GM19438 (cell line): ENCODE data around the gene LRRTM4.

Source experiments
- ATAC-seq: cut with Tn5 transposase; IDR thresholded peaks from one replicate; pipeline ENCODE4 v1.9.1; 2021; ENCODE audit warnings: low read depth; ENCODE audit not compliant: unreplicated experiment

The LRRTM4 gene

DNA sequence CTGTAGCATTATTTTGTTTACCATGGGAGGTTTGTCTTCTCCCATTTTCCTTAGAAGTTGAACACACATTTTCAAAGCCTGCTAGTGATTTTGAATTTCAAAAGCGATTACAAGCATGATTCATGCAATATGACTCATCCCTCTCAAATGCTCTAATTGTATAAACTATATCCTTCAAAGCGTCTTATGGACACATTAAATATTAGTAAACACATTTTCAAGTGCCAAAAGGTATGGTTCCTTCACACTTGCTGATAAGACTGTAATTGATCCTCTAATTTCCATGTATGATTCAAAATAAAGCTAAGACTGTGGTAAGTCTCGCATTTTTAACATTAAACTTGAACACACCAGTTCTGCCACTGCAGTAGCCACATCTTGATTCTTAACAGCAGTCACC lies 512.9 kb downstream of the LRRTM4 start:
- no peak for ATAC-seq

DNA sequence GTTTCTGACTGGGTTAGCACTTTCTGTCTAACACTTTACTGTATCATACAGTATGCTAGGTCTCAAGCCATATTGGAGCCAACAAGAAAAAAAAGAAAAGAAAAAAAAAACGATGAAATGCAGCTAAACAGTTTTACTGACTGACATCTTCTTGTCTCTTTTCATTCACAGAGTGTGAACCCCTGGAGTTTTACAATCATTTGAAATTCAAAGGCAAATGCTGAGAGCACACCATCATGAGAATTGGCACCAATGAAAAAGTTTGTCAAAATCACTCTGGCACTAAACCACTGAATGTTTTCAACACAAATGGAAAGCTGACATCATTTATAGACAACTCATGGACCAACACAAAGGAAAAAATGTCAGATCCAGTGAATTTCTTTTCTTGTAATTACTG lies 513.3 kb downstream of the LRRTM4 start:
- no peak for ATAC-seq

DNA sequence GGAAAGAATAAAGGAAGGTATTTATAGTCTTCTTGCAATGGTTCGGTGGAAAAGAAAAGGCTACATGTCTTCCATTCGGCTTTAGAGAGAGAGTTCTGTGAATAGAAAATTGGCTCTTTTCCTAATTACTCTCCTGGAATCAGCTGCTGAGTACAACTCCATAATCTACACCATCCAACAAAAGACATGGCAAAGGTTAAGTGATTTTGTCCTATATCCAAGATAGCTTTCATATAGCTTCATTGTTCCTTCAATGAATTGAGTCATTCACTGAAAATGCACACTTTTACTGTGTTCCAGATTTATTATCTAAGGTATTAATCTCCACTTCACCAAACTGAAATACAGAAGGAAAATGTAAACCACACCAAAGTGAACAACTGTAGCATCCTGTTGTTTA lies 514.5 kb downstream of the LRRTM4 start:
- ATAC-seq: no peak

DNA sequence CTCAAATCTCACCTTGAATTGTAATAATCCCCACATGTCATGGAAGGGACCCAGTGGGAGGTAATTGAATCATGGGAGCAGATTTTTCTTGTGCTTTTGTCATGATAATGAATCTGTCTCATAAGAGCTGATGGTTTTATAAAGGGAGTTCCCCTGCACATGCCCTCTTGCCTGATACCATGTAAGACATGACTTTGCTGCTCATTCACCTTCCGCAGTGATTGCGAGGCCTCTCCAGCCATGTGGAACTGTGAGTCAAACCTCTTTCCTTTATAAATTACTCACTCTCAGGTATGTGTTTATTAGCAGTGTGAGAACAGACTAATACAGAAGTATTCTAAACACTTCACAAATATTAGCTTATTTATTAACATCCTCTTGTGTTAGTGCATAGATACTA lies 516.7 kb downstream of the LRRTM4 start:
- ATAC-seq: no peak

DNA sequence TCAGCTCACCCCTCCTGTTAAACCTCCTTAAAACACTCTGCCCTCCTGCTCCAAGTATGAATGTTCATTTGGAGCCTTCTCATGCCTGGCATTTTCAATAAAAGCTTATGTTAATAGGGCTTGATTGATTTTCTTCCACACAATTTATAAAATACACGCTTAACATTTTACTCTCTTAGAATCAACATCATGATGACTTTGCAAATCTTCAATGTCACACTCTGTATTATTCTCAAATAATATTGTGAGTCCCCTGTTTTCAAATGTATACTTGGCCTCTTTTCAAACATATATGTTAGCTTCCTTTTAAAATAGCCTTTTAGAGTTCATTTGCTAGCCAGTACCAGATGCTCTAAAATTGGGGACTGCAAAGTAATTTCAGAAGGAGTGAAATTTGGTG lies 520.3 kb downstream of the LRRTM4 start:
- no peak for ATAC-seq

DNA sequence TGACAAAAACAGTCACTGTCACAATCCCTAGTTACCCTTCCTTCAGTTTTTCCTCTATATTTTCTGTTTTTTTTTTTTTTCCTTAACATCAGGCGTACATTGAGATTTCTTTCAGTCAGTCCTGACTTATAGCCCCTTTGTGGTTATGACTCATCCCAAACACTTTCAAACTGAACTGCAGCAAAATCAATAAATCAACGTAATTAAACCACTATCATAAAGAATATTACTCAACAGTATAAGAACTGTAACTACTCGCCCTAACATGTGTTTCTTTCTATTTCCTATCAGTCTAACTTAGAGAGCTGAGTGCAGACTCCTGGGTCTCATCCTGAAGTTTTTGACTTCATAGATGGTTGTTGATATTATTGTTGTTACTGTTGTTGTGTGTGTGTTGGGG lies 523.5 kb downstream of the LRRTM4 start:
- ATAC-seq: no peak

DNA sequence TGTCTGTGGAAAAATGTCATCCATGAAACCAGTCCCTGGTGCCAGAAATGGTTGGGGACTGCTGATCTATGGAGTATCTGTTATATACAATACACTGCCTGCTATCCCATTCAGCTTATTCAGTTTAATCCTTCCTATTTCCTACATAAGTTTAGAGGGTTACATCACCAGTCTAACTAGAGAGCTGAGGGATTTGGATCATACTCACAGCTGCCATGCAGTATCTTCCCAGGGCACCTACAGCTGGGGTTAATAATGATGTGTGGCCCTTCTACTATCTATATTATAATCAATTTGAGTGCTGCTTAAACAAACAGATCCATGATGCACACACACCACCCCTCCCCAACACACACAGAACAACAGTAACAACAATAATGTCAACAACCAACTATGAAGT lies 524.0 kb downstream of the LRRTM4 start:
- ATAC-seq: no peak

DNA sequence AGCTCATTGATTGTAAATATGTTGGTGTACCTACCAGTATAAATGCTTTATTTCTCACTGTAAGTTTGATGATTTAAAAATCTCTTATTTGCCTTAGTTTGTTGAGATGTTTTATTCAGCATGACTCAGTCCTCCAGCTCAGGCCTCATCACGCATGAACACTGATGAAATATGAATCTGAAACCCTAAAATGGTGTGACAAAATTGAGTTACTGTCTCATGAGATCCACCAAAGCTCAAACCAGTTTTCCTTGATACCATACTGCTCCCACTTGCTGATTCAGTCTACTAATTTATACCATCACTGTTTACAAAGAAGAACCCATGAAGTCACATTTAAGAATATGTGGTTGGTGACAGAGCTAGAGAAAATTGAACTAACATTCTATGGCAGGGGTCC lies 524.9 kb downstream of the LRRTM4 start:
- ATAC-seq: no peak

DNA sequence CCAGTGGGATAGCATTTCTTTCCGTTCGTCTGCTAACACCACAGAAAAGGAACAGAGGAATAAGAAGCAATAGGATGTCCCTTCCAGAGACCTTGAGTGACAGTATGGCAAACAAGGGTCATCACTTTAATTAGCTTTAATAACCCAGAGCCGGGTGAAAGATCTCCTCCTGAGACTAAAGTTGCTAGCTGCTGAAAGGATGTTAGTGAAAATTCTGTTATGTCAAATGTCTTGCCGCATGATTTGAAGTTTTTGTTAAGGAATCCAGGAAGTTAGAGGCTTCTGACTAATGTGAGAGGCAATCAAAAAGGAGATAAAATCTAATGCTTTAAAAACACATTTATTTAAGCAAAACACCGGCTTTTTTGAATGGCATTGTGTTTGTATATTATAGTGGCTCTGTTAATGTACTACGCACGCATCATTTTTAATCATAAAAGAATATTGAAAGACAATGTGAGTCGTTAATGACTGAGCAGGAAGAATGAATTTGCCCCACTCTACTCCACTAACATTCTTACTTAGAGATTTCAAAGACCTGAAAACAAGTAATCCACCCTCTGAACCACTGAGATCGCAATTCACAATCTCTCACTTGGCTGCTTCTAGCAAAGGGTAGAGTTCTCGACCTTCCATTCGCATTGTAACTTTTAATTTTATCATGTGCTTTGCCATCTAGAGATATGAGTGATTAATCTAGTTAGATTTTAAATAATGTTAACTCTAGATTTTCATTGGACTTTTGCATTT lies 536.6 kb downstream of the LRRTM4 start:
- no peak for ATAC-seq

DNA sequence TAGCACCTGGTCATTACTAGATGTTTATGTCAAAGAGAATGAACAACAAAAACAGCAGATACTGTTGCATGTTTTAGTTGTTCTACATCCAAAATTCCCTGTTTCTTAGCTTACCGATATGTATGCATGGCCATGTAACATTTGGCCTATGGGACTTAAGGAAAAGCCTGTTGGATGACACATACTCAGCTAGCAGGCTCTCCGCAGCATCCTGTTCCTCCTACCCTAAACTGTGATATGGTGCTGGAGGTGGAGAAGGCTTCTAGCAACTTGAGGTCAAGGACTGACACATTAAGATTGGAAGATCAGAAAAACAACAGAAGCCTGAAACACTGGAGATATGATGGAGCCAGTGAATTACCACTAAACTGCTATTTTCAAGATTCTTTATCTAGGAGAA lies 537.8 kb downstream of the LRRTM4 start:
- ATAC-seq: no peak

DNA sequence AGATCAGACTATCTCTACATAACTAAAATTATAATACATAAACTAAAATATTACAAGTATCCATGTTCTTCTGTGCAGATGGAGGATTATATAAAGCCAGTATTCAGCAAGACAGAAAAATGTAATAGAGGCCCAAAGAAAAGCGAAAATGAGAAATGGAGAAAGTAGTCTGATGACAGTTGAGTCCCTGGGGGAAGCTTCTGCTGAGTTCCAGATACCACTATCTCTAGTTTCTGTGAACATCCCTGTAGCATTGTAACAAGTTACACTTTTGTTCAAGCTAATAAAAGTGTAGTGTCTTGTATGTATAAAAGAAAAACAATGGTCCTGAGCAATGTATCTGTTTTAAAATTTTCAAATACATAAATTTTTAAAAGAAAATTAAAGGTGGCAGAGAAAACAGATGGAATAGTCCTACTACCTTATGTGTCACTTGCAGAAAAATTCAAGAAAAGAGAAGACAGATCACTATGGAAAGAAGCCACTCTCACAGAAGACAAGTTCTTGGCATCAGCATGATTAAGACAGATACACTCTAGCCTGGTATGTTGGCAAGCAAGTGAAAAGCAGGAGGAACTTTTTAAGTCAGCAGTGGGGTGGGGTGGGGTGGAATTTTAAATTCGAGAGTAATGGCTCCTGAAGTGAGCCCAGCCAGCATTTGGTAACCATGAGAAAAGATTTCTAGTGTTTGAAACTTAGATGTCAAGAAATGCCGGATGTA lies 541.9 kb downstream of the LRRTM4 start:
- no peak for ATAC-seq

DNA sequence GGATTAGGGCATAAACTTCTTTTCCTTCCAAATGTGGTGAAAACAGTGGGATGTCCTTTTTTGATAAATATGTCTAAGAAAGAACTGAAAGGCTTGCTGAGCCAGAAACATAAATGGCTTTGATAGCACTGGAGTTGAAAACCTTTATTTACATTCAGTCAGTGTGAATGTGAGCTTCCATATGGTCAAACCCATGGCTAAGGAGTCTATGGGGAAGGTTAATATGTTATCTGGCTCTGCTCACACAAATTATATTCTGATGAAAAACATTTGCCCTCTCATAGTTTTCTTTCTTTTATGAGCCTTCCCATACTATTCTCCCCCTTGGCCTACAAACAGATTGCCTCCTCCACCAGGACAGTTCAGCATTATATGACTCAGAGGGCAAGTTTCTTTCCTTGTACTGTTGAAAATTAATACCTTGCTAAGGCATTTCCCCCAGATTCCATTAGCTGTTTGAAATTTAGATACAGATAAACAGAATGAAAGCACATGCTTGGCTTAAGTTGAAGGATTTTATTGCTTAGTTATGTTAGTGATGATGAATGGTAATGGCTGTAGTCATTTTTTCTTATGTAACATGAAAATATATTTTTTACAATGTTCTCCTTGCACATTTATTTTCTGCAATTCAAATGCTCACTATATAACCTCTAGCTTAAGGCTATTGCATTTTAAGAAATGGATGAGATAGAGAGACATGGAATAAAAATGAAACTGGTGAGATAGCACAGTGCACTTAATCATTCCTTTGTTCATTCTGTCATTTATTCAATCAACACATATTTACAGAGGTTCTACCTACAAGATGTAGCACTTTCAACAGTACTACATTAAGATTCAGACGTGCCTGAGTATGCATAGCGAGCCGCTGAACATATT lies 544.1 kb downstream of the LRRTM4 start:
- ATAC-seq: no peak

DNA sequence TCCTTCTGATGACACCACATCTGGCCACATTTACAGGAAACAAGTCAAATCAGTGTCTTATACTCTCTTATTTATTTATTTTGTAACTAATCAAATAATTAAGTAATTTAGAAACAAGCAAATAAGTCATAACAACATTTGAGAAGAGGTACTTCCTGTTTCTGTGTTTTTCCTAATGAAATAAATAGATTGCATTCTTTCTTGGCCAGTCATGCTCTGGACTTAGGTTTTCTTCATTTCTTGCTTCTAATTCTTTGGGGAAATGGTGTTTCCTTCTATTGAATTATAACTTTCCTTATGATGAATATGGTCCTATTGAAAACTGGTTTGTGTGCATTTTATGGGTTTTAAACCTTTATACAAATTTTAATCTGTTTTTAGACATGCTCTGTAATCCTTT lies 546.4 kb downstream of the LRRTM4 start:
- no peak for ATAC-seq

DNA sequence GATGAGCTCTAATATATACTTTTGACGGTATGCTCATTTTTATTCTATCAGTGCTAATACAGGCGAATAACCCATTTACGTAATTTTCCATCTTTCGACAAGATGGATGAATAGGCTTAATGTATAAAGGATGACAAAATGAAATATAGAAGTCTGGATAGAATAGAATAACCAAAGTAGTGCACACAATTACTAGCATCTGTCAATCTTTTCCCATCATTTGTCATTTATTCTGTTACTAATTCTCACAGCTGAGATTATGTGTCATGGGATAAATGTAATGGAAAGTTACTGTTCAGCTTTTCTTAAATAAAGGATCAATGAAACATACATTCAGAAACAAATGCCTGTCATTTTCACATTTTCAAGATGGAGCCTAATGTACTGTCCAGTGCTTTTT lies 548.6 kb downstream of the LRRTM4 start:
- ATAC-seq: no peak

DNA sequence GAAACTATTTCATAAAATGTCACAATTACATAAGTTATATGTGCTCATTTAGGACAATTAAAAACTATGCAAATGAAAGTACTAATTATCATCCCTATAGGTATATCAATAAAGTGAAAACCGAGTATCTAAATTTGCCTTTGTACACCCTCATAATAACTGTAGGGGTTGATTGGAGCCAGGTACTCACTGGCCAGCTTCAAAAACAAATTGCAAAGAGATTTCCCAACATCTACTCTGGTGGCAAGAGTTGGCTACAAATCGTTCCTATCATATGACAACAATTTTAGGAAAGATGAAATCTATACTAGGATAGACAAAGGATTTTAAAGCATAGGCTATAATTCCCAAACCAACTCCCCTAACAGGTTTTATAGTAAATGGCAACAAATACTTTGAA lies 556.4 kb downstream of the LRRTM4 start:
- ATAC-seq: no peak

DNA sequence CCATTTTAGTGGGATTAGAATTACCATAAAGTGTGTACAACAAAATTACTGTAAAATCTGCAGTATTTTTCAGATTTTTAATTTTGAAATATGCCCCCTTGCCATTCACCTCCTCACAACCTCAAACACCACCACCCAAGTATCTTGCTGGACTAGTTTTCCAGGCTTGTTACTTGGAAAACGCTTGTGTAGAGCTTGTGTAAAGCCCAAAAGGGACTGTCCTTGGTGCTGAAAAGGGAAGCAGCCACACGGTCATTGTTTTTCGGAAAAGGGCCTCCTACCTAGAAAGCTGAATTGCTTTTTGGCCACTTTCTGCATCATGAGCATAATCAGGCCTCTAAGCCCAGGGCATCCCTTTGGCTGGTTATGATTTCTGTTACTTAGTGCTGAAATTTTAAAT lies 563.4 kb downstream of the LRRTM4 start:
- no peak for ATAC-seq

DNA sequence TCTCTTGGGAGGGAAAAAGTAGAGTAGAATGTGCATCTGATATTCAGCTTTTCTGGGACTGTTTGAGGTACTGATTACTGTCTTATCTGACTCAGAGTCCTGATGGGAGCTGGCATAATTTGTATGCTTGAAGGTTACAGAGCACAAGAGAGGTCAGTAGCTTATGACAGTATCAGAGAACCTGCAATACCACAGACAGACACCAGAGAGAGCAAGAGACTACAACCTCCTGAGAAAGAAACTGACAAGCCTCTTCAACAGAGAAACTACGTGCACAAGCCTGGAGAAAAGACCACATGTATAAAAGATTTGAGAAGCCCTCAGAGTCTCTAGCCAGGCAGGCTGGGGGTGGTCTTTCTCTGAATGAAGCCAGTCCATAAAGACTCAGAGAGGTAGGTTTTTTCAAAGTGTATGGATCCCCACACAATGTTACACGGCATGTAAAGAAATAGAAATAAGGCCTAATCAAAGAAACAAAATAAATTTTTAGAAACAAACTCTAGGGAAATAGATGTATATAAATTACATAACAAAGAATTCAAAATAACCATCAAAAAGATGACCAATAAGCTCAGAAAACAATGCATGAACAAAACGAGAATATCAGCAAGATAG lies 568.3 kb downstream of the LRRTM4 start:
- peak; percentile 78 for ATAC-seq

DNA sequence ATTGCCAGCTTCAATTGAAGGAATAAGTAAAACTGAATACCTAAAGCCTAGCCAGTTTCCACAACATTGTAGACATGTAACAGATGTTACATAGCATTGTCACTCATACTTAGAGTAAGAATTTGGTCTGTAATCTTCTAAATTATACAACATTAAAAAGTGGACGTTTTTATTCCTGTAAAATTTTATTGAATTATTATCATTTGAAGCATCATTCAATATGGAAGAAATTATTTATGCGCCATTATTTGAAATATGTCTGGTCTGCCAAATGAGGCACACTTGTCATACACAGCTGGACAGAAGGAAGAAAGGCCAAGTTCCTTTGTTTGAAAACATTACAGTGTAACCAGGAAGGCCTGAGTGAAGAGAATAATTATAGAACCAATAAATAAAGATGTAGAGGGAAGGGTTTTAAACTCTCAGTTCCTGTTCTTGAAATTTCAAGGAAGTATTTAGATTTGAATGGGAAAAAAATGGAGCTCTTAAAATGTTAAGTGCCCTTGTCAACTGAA lies 575.5 kb downstream of the LRRTM4 start:
- no peak for ATAC-seq

DNA sequence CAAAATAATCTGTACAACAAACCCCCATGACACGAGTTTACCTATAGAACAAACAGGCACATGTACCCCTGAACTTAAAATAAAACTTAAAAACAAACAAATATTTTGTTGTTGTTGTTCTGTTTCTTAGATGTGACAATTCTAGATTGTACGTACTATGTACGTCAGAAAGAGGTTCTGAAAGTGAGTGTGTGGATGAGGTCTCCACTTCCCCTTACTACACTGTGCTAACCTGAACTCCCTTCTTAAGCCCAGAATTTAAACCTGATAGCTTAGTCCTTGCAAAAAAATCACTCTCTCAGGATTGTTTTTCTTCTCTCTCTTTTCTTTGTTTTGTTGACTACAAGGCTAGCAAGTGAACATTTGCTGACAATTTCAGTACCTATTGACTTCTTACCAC lies 581.6 kb downstream of the LRRTM4 start:
- ATAC-seq: no peak

DNA sequence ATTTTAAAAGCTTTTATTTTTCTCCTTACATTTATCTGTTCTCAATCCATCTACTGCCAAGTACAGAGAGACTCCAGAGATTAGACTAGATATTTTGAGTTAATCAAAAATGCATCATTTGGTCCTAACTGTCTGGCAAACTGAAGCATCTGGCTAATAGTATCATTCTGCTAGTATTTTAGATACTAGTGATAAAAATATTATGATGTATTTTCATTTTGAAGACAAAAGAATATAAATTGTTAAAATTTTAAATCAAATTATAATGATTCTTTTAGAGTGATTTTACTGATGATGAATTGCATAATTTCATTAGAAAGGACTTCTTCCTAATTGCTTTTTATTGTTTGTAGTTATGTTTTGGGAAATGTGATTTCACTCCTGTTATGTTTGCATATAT lies 584.0 kb downstream of the LRRTM4 start:
- no peak for ATAC-seq

DNA sequence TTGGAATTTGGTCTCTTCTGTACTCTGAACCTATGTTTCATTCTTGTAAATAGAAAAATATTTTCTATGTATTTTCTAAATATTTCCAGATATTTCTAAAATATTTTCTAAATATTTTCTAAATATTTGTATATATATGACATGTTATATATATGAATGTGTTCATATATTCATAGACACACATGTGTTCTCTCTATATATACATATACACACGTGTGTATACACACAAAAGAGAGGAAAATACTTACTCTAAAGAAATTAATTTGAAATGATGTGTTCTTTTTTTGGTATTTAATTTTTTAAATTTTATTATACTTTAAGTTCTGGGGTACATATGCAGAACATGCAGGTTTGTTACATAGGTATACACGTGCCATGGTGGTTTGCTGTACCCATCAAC lies 589.6 kb downstream of the LRRTM4 start:
- ATAC-seq: no peak
